ENCODE data around the gene GNAS.
"Not testable (repeated sequence)": the region's sequence is repeated elsewhere in the genome, so short reads cannot be mapped to it uniquely, and the experiment has no call there.

- TF ChIP-seq CTCF, POLR2AphosphoS5, POLR2A, EP300 (IDR thresholded peaks at IDR 0.05): not testable (repeated sequence)
These were observed 95.4 kb downstream of the GNAS start for GRCh38 chr20:58947797-58948388.

All from gastroesophageal sphincter (tissue), 3 donors.